Neutrophil (primary cell): Measurements from ENCODE around the gene CRYBG1.

Experiments
- H3K27ac ChIP-seq: fragments of 200-600 bp; sonication (generic); 2 replicates; pipeline ENCODE4 v1.5.1; 2016; ENCODE audit warnings: mild to moderate bottlenecking, moderate library complexity
- H3K27me3 ChIP-seq: fragments of 200-600 bp; sonication (generic); 2 replicates; pipeline ENCODE4 v1.6.0; 2016; ENCODE audit warnings: mild to moderate bottlenecking
- H3K36me3 ChIP-seq: fragments of 200-600 bp; sonication (generic); 2 replicates; pipeline ENCODE4 v1.5.1; 2017
- H3K4me1 ChIP-seq, 2 experiments: fragments of 200-600 bp in 1 of 2; sonication (generic) in 1 of 2; 1 replicate in 1 of 2; 2 replicates in 1 of 2; pipeline versions ENCODE4 v1.5.1 to v1.6.1; 2013 to 2016; ENCODE audit warnings: low read depth in 1 of 2, low read length in 1 of 2, mild to moderate bottlenecking in 1 of 2, moderate library complexity in 1 of 2; ENCODE audit not compliant: control insufficient read depth in 1 of 2, insufficient read depth in 1 of 2
- H3K4me3 ChIP-seq, 2 experiments: fragments of 200-600 bp in 1 of 2; sonication (generic) in 1 of 2; 1 replicate in 1 of 2; 2 replicates in 1 of 2; pipeline ENCODE4 v1.5.1; 2013 to 2016; ENCODE audit warnings: low read depth in 1 of 2, low read length in 1 of 2, mild to moderate bottlenecking in 1 of 2, moderate library complexity in 1 of 2
- H3K9me3 ChIP-seq: fragments of 200-600 bp; sonication (generic); 2 replicates; pipeline ENCODE4 v1.5.1; 2016
- TF ChIP-seq, protein P1 (sequence below): fragments of 200-600 bp; sonication (generic); IDR thresholded peaks from 2 replicates; pipeline ENCODE4 v1.5.1; 2016; ENCODE audit warnings: antibody characterized with exemption

CRYBG1 gene

DNA sequence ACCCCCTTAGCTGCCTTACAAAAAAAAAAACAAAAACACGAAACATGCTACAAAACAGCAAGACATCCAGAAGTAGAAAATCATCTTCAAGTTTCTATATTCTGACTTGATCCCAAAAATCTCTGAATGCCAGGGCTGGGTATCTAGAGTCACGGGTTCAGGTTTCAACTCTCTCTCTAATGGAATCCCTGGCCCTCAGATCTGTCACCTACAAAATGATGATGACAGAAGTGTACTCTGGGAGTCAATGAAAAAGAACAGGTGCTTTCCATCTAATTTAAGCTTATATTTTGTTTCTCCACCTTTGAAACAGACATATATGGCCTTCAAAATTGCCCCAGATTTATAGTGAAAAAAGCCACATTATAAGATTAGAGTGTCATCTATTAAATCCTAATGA is 250.5 kb downstream of the CRYBG1 start:
- H3K4me1 ChIP-seq: peaks cover 0 to 6% of the 10 kb centered on the region in 2 experiments
- H3K36me3 ChIP-seq: no peaks in the 10 kb centered on the region
- no peak overlapping the region for H3K27ac ChIP-seq
- no peak overlapping the region for H3K4me3 ChIP-seq
- H3K9me3 ChIP-seq: no peaks in the 10 kb centered on the region
- TF ChIP-seq, protein P1, sequence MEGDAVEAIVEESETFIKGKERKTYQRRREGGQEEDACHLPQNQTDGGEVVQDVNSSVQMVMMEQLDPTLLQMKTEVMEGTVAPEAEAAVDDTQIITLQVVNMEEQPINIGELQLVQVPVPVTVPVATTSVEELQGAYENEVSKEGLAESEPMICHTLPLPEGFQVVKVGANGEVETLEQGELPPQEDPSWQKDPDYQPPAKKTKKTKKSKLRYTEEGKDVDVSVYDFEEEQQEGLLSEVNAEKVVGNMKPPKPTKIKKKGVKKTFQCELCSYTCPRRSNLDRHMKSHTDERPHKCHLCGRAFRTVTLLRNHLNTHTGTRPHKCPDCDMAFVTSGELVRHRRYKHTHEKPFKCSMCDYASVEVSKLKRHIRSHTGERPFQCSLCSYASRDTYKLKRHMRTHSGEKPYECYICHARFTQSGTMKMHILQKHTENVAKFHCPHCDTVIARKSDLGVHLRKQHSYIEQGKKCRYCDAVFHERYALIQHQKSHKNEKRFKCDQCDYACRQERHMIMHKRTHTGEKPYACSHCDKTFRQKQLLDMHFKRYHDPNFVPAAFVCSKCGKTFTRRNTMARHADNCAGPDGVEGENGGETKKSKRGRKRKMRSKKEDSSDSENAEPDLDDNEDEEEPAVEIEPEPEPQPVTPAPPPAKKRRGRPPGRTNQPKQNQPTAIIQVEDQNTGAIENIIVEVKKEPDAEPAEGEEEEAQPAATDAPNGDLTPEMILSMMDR: no peak
- H3K27me3 ChIP-seq: no peaks in the 10 kb centered on the region

DNA sequence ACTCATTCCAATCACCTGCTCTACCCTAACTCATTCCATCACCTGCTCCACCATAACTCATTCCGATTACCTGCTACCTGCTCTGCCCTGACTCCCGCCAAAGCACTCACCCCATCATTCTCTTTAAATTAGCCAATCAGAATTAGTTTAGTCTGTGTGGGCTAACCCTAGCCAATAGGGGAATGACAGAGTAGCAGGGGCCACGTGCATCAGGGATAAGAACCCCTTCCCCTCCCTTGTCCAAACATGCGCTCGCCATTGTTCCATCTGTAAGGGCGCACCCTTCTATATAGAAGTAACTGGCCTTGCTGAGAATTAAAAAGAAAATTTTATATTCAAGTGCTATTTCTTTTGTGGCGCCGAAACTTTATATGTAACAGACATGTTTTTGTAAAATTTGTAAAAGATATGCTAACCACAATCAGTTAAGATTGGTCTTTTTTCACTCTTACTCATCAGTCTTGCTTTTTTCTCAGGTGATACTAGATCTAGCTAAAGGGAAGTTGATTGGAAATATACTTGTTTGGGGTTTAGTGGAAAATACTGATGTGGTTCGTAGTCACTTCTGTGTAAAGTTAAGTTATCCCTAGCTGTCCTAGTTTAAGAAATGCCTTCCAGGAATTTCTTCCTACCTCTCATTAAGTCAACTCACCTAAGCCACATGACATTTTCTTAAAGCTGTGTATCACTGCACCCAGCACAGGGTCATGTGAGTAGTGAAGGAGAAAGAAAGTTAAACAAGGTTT is 252.3 kb downstream of the CRYBG1 start:
- Histone ChIP-seq H3K27ac (no peak overlapping the region), H3K9me3 (no peaks in the 10 kb centered on the region), H3K27me3 (no peaks in the 10 kb centered on the region), H3K36me3 (no peaks in the 10 kb centered on the region), H3K4me1 (peaks cover 0 to 6% of the 10 kb centered on the region in 2 experiments), H3K4me3 (no peak overlapping the region)
- TF ChIP-seq, protein P1: no peak

DNA sequence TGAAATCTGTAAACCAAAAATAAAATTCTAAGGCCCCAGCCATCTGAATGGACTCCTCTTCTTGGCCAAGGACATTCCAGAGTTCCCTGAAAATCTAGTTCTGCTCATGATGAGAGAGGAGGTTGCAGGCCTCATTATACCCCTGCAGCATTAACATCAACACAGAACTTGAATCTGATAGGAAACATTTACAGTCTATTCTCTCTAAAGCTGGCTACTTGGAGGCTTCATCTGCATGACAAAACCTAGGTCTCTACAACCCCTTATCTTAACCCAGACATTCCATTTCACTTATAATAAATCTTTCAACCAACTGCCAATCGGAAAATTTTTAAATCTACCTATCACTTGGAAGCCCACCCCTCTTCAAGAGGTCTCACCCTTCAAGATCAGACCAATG is 253.1 kb downstream of the CRYBG1 start:
- H3K27me3 ChIP-seq: no peaks in the 10 kb centered on the region
- no peak overlapping the region for H3K4me3 ChIP-seq
- no peak overlapping the region for H3K27ac ChIP-seq
- H3K9me3 ChIP-seq: no peaks in the 10 kb centered on the region
- TF ChIP-seq, protein P1: no peak
- H3K36me3 ChIP-seq: no peaks in the 10 kb centered on the region
- no peaks in the 10 kb centered on the region for H3K4me1 ChIP-seq

DNA sequence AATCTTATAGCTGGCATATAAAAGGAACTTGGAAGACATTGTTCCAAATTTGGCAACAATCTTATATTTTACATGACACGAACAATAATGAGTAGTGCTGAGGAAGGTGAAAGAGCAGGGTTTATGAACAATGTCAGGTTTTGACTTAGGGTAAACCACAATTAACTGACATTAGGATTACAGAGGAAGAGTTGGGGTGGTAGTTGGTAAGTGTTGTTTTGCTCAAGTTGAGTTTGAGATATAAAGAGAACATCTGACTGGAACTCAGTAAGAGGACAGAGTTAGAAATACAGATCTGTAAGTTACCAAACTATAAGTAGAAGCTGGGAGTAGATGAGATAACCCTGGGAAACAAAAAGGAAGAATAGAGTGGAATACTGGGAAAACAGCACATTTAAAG is 253.6 kb downstream of the CRYBG1 start:
- no peak overlapping the region for H3K27ac ChIP-seq
- H3K27me3 ChIP-seq: no peaks in the 10 kb centered on the region
- H3K4me1 ChIP-seq: no peaks in the 10 kb centered on the region
- no peaks in the 10 kb centered on the region for H3K36me3 ChIP-seq
- no peaks in the 10 kb centered on the region for H3K9me3 ChIP-seq
- TF ChIP-seq, protein P1: no peak
- H3K4me3 ChIP-seq: no peak overlapping the region

DNA sequence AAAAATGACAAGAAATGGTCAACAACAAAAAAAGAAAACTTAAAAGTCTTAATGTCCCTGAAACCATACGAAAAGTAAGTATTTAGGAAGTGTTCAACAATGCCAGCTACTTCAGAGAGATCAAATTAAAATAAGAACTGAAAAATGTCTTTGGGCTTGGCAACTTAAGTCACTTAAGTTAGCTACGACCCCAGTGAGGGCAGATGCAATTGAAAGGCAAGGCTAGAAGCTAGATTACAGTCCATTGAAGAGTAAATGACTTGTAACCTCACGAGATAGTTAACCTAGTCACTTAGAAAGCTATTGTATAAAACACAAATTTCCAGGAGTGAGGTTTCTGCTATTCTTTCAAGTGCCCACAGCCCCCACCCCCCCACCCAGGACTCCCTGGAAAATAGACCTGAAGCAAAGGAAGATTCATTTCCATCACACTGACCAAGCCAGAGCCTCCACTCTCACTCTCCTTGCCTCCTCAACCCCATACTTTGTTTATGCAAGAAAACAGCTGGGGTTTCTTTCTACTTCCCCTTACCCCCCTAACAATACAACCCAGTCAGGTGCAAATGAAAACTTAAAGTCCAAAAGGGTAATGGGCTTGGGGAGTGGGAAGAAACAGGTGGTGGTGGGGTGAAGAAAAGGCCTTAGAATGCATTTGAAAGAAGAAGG is 254.2 kb downstream of the CRYBG1 start:
- no peak overlapping the region for H3K27ac ChIP-seq
- no peaks in the 10 kb centered on the region for H3K4me1 ChIP-seq
- no peak overlapping the region for H3K4me3 ChIP-seq
- TF ChIP-seq, protein P1: no peak
- no peaks in the 10 kb centered on the region for H3K36me3 ChIP-seq
- H3K27me3 ChIP-seq: no peaks in the 10 kb centered on the region
- no peaks in the 10 kb centered on the region for H3K9me3 ChIP-seq
